ENCODE data around the gene TMEM243. TPM values are rescaled to one million over a fixed set of nuclear protein-coding genes. Genes with fewer than 3 reads are reported as not detected.
A peak's percentile ranks its signal among the peaks of the same experiment; 100 is the strongest.

The TMEM243 gene
- 191 and 192 TPM in 2 replicates for total RNA-seq (2013; cell fraction: nucleolus; rRNA removed)
- total RNA-seq (2014; rRNA removed) (101 and 115 TPM in 2 replicates), total RNA-seq (2014; rRNA removed; fragmentation: Illumina TruSeq; extraction: Trizol) (71.0 and 72.9 TPM in 2 replicates), total RNA-seq (2021) (64.4 and 64.8 TPM in 2 replicates), polyA plus RNA-seq (2011; rRNA removed) (155 and 209 TPM in 2 replicates), polyA plus RNA-seq (2014; fragmentation: Illumina TruSeq; extraction: Trizol) (70.0 and 86.7 TPM in 2 replicates), polyA plus RNA-seq (2014; fragmentation: Nextera tagmentation; extraction: Ambion mirVana) (10 to 100 TPM; 47.8 to 70.9 TPM), polyA plus RNA-seq (2014; rRNA removed) (66.4 and 82.9 TPM in 2 replicates), polyA plus RNA-seq (2016; fragmentation: Nextera tagmentation; extraction: Ambion mirVana) (100 to 1,000 TPM; 160 to 170 TPM), polyA minus RNA-seq (2011; rRNA and poly(A)+ RNA removed) (75.9 and 94.9 TPM in 2 replicates), Bru-seq, nascent RNA (percentile 97 among the genes with signal in this experiment), BruChase-seq, experiment 1, labeled RNA remaining after a 6-hour chase (percentile 82 among the genes with signal in this experiment), BruChase-seq, experiment 2, labeled RNA remaining after a 2-hour chase (percentile 88 among the genes with signal in this experiment)
- 73.2 TPM for polyA plus RNA-seq (2011; ENCODE audit: low read depth)
- polyA plus RNA-seq (2011; cell fraction: cytosol; rRNA removed): 72.1 and 80.4 TPM in 2 replicates
- 87.6 and 99.5 TPM in 2 replicates for polyA plus RNA-seq (2011; cell fraction: nucleus; rRNA removed)
- 104 and 105 TPM in 2 replicates for polyA plus RNA-seq (2012)
- polyA minus RNA-seq (2011; cell fraction: cytosol; rRNA and poly(A)+ RNA removed): 14.7 and 23.1 TPM in 2 replicates
- polyA minus RNA-seq (2011; cell fraction: nucleus; rRNA and poly(A)+ RNA removed): 103 and 124 TPM in 2 replicates
- long read RNA-seq, experiment 1, transcript TMEM243-203 (5 exons, 1,273 nt): minor isoform, 29 of 70 reads
- long read RNA-seq, experiment 1, transcript TMEM243-201 (4 exons, 1,063 nt): major isoform, 35 of 70 reads
- long read RNA-seq, experiment 1, partial matches to known transcripts: 0 of 70 reads
- long read RNA-seq, experiment 1, other reads (novel, unspliced or antisense): 5 of 70 reads
- long read RNA-seq, experiment 2, transcript TMEM243-203 (5 exons, 1,273 nt): minor isoform, 5 of 289 reads
- long read RNA-seq, experiment 2, transcript TMEM243-201 (4 exons, 1,063 nt): major isoform, 258 of 289 reads
- long read RNA-seq, experiment 2, partial matches to known transcripts: 3 of 289 reads
- long read RNA-seq, experiment 2, other reads (novel, unspliced or antisense): 16 of 289 reads

GRCh38 chr7:87219545-87220025 is at the start of gene TMEM243:
Gene TMEM243 (minus strand): TSS chr7:87219732. CDS start chr7:87219503, 229 bp downstream.
- Histone ChIP-seq H3K4me2 (ENCODE audit: control insufficient read depth, insufficient read depth) (peak within 1 kb of the TSS; percentile 96), H3K9me3 (replicated peaks; ENCODE audit: control insufficient read depth, insufficient read depth, low read length) (no peaks in the 10 kb centered on the region), H3K4me3 (peak within 1 kb of the TSS; percentile 95), H2AFZ (ENCODE audit: control insufficient read depth, low read depth, low read length) (peak within 1 kb of the TSS; percentile 83), H4K20me1 (ENCODE audit: control insufficient read depth, insufficient read depth) (no peaks in the 10 kb centered on the region), H3K79me2 (ENCODE audit: control insufficient read depth, insufficient read depth, low read length) (peaks cover 58% of the 10 kb centered on the region), H3K27ac (ENCODE audit: control insufficient read depth, insufficient read depth) (peak within 1 kb of the TSS; percentile 98), H3K27me3 (replicated peaks in 1 of 2; ENCODE audit: control insufficient read depth in 2 of 2, insufficient read depth in 2 of 2, low read length in 1 of 2) (no peaks in the 10 kb centered on the region), H3K9ac (ENCODE audit: control insufficient read depth, insufficient read depth, low read length) (peak within 1 kb of the TSS; percentile 86), H3K36me3 (ENCODE audit: control insufficient read depth in 2 of 2, insufficient read depth in 2 of 2, low read length in 1 of 2) (0 out of 4 replicates have a peak, but pooled peaks cover 0 to 2% of the 10 kb centered on the region in 2 experiments), H3K4me1 (ENCODE audit: control insufficient read depth, insufficient read depth, low read length) (peaks cover 8% of the 10 kb centered on the region)
- under 1% methylated on average over 41 of the region's 41 CpGs for WGBS (ENCODE audit: insufficient coverage, insufficient replicate concordance, low lambda C conversion rate, missing lambda C conversion rate)
- DNase-seq (ENCODE audit: low read depth, low spot score): peak; percentile 45
- ChIA-PET SMC1A (ENCODE audit: uncharacterized antibody, unreplicated experiment) (interaction anchor here (0.8 to 8.5 kb wide), 6 partner anchors 8 to 65 kb away, joined by 3 to 112 read pairs (median 4); partner anchors contain the start of gene DMTF1), CTCF (interaction anchor here (1.0 to 2.1 kb wide), 6 partner anchors 15 to 69 kb away, joined by 3 to 13 read pairs (median 4); no protein-coding TSS in a partner anchor), POLR2A (interaction anchor here (0.8 to 12.1 kb wide), 5 partner anchors 21 to 254 kb away, joined by 3 to 215 read pairs (median 4); partner anchors contain the start of gene DMTF1), RAD21 (ENCODE audit: unreplicated experiment) (interaction anchor here (0.6 to 11.7 kb wide), 6 partner anchors 8 to 65 kb away, joined by 3 to 153 read pairs (median 3); partner anchors contain the start of gene DMTF1)
- peak; percentile 69 for ATAC-seq
- in situ Hi-C loops (cut with MboI): no loop called here
- peak; percentile 49 for FAIRE-seq
- BruUV-seq (replicated peaks): no TSS peak
- intact Hi-C loops (cut with micrococcal nuclease; ENCODE audit: unreplicated experiment): loop anchor here (1.0 to 5.0 kb wide), 4 partner anchors 67 to 998 kb away; partner anchors contain the start of genes DBF4, DMTF1 and SLC25A40
- TF ChIP-seq KLF5 (IDR thresholded peaks at IDR 0.05; ENCODE audit: partially characterized antibody) (no peak), HCFC1 (IDR thresholded peaks at IDR 0.05; ENCODE audit: low read length) (no peak), NKRF (conservative IDR thresholded peaks at IDR 0.05) (peak; percentile 67), STAT1 (conservative IDR thresholded peaks at IDR 0.05) (0 out of 2 replicates have a peak, but pooled peaks have one; percentile 20), IRF3 (IDR thresholded peaks at IDR 0.05) (no peak), TAF1 (IDR thresholded peaks at IDR 0.05; ENCODE audit: borderline replicate concordance, low read depth, low read length) (peak; percentile 92; the same call in 1 of the 2 replicates), SRF (IDR thresholded peaks at IDR 0.05; ENCODE audit: low read depth in 2 of 2, low read length in 2 of 2) (peak; percentile 8 to 39; a peak in 1 of 4 replicates), REST (IDR thresholded peaks at IDR 0.05; ENCODE audit: low read depth, low read length) (peak; percentile 45; the same call in 1 of the 2 replicates)

Data from GM12878 (cell line).